Panc1 (cell line): ENCODE measurements around the gene TM9SF4.

Experiments used
- POLR2AphosphoS5 ChIP-seq: IDR thresholded peaks from 2 replicates; pipeline ENCODE4 v1.6.1; 2012; ENCODE audit warnings: mild to moderate bottlenecking, low read depth, low read length, moderate library complexity
- TF ChIP-seq, protein P1 (sequence below): fragments of 450-650 bp; IDR thresholded peaks from 2 replicates; pipeline ENCODE4 v1.5.1; 2017; ENCODE audit warnings: mild to moderate bottlenecking

DNA sequence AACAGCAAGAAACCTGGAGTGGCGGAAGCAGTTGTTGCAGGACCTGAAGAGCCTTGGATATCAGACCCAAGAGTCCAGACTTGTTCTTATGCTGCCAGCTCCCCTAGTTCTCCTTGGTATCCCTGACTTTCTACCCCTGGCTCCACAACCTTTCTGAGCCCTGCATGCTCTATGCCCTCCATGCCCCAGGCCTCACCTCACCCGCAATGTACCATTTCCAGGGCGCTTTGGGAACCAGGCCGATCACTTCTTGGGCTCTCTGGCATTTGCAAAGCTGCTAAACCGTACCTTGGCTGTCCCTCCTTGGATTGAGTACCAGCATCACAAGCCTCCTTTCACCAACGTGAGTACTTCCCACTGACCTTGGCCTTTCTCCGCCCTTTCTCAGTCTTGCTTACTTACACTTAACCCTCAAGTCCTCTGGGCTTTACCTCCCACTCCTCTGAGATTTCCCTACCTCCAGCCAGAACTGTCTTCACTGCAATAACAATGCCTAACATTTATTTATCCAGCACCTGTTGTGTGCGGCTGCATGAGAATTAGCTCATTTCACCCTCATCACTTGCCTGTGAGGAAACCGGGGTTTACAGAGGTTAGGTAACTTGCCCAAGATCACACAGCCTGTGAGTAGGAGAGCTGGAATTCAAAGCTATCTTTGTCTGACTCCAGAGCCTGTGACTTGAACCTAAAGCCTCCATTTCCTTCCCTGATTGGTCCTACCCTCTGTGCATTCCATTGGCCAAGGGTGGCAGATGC lies 100.5 kb downstream of the TM9SF4 start:
- TF ChIP-seq, protein P1, sequence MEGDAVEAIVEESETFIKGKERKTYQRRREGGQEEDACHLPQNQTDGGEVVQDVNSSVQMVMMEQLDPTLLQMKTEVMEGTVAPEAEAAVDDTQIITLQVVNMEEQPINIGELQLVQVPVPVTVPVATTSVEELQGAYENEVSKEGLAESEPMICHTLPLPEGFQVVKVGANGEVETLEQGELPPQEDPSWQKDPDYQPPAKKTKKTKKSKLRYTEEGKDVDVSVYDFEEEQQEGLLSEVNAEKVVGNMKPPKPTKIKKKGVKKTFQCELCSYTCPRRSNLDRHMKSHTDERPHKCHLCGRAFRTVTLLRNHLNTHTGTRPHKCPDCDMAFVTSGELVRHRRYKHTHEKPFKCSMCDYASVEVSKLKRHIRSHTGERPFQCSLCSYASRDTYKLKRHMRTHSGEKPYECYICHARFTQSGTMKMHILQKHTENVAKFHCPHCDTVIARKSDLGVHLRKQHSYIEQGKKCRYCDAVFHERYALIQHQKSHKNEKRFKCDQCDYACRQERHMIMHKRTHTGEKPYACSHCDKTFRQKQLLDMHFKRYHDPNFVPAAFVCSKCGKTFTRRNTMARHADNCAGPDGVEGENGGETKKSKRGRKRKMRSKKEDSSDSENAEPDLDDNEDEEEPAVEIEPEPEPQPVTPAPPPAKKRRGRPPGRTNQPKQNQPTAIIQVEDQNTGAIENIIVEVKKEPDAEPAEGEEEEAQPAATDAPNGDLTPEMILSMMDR: no peak
- TF ChIP-seq POLR2AphosphoS5: 0 out of 2 replicates have a peak, but pooled peaks have one; percentile 24
